Muscle of leg (tissue), 11 donors: Measurements from ENCODE around the gene CACNA1C. TPM values are rescaled to one million over a fixed set of nuclear protein-coding genes. Genes with fewer than 3 reads are reported as not detected.

Experiments
- DNase-seq: peaks from one replicate; pipeline ENCODE4 v3.0.0; 2013
- H3K27ac ChIP-seq: one replicate; pipeline ENCODE4 v1.5.1; 2013; ENCODE audit warnings: mild to moderate bottlenecking, low read length, control low read depth
- H3K27me3 ChIP-seq: one replicate; pipeline ENCODE4 v1.6.1; 2013; ENCODE audit warnings: low read length; ENCODE audit not compliant: control insufficient read depth, insufficient read depth
- H3K36me3 ChIP-seq: one replicate; pipeline ENCODE4 v1.6.1; 2013; ENCODE audit warnings: low read length; ENCODE audit not compliant: control insufficient read depth, insufficient read depth
- H3K4me1 ChIP-seq: one replicate; pipeline ENCODE4 v1.6.1; 2013; ENCODE audit warnings: low read length; ENCODE audit not compliant: control insufficient read depth, insufficient read depth
- H3K4me3 ChIP-seq: one replicate; pipeline ENCODE4 v1.5.1; 2013; ENCODE audit warnings: low read length, control low read depth
- H3K9me3 ChIP-seq: replicated peaks from 2 replicates; pipeline ENCODE4 v1.6.1; 2013; ENCODE audit warnings: low read depth, low read length; ENCODE audit not compliant: control insufficient read depth
- WGBS: methylation state at CpG from one replicate; pipeline ENCODE4 v1.1.5; 2013; ENCODE audit warnings: missing lambda C conversion rate; ENCODE audit not compliant: insufficient coverage; 5-methylcytosine and 5-hydroxymethylcytosine counted together
- polyA plus RNA-seq, 8 donors: library from polyadenylated mRNA; unstranded; fragments of 120-200 nt; gene quantifications; one replicate each; pipeline versions ENCODE4 v1.2.1 to v1.2.3, GENCODE V29; 2013; ENCODE audit warnings: inconsistent platforms in 1 of 8, low replicate concordance in 1 of 8; ENCODE audit not compliant: insufficient read length in 8 of 8, insufficient read depth in 1 of 8
- total RNA-seq: library from RNA; stranded (reverse); fragments of 120-200 nt; gene quantifications from one replicate; pipeline ENCODE4 v1.2.4, GENCODE V29; 2013

Gene CACNA1C
- total and polyA plus RNA-seq, 9 donors, result 1.9 to 4.3 (median 3.6) TPM

GRCh38 chr12:2456122-2456812, 403.5 kb downstream of the CACNA1C start:
- no peak overlapping the region for H3K27ac ChIP-seq
- H3K27me3 ChIP-seq, result peaks cover 2% of the 10 kb centered on the region
- no peaks in the 10 kb centered on the region for H3K36me3 ChIP-seq
- peaks cover 3% of the 10 kb centered on the region for H3K4me1 ChIP-seq
- H3K9me3 ChIP-seq, result no peaks in the 10 kb centered on the region
- 86% methylated on average over 9 of the region's 12 CpGs for WGBS
- no peak overlapping the region for H3K4me3 ChIP-seq
- DNase-seq, result no peak

DNA sequence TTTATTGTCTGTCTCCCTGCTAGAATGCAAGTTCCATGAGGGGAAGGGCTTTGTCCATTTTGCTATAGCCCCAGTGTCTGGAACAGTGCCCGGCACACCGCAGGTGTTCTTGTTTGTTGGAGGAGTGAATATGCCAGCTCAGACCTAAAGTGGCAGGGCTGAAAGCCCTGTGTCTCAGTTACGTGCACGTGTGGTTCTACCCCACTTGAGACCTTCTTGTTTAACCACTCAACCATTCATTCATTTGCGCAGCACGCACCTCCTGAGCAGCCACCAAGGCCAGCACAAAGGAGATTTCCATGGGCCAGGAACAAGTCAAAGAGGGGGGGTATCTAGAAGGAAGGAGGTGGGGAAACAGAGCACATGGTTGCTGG, 404.0 kb downstream of the CACNA1C start:
- peaks cover 3% of the 10 kb centered on the region for H3K4me1 ChIP-seq
- no peak overlapping the region for H3K27ac ChIP-seq
- no peak overlapping the region for H3K4me3 ChIP-seq
- 100% methylated on average over 1 of the region's 6 CpGs for WGBS
- no peaks in the 10 kb centered on the region for H3K36me3 ChIP-seq
- H3K9me3 ChIP-seq, result no peaks in the 10 kb centered on the region
- no peak for DNase-seq
- peaks cover 2% of the 10 kb centered on the region for H3K27me3 ChIP-seq

GRCh38 chr12:2457215-2457932, 404.6 kb downstream of the CACNA1C start:
- Histone ChIP-seq H3K27ac (no peak overlapping the region), H3K36me3 (no peaks in the 10 kb centered on the region), H3K4me3 (no peak overlapping the region), H3K4me1 (peaks cover 3% of the 10 kb centered on the region), H3K9me3 (no peaks in the 10 kb centered on the region), H3K27me3 (peaks cover 2% of the 10 kb centered on the region)
- WGBS, result 82% methylated on average over 11 of the region's 23 CpGs
- no peak for DNase-seq

- H3K27me3 ChIP-seq, result peaks cover 2% of the 10 kb centered on the region
- H3K36me3 ChIP-seq, result no peaks in the 10 kb centered on the region
- H3K4me3 ChIP-seq, result no peak overlapping the region
- 33% methylated on average over 1 of the region's 4 CpGs for WGBS
- H3K27ac ChIP-seq, result no peak overlapping the region
- DNase-seq, result peak; percentile 14
- no peaks in the 10 kb centered on the region for H3K9me3 ChIP-seq
- peaks cover 3% of the 10 kb centered on the region for H3K4me1 ChIP-seq
These were observed 405.2 kb downstream of the CACNA1C start for GRCh38 chr12:2457933-2458414.

- no peaks in the 10 kb centered on the region for H3K36me3 ChIP-seq
- WGBS, result 90% methylated on average over 10 of the region's 10 CpGs
These were observed 407.4 kb downstream of the CACNA1C start for GRCh38 chr12:2460051-2460670.

DNA sequence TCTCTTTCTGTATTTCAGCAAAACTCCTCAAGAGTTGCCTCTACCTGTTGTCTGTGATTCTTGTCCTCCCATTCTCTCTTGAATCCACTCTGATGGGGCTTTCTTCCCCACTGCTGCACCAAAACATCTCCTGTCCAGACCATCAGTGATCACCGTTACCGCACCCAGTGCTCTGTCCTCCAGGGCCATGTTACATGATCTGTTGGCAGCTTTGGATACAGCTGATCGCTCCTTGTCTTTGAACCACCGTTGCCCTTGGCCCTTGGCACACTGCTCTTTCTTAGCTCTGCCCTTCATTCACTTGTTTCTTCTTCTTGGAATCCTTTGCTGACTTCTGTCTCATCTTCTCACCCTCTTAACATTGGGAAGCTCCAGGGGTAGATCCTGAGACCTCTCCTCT, 408.3 kb downstream of the CACNA1C start:
- H3K27me3 ChIP-seq, result peaks cover 4% of the 10 kb centered on the region
- H3K4me3 ChIP-seq, result no peak overlapping the region
- H3K4me1 ChIP-seq, result peaks cover 3% of the 10 kb centered on the region
- H3K27ac ChIP-seq, result no peak overlapping the region
- no peaks in the 10 kb centered on the region for H3K36me3 ChIP-seq
- no peaks in the 10 kb centered on the region for H3K9me3 ChIP-seq
- no peak for DNase-seq
- 92% methylated on average over 3 of the region's 4 CpGs for WGBS

More at GRCh38 chr12:2460051-2460670, 407.4 kb downstream of the CACNA1C start:
- Histone ChIP-seq H3K4me3 (no peak overlapping the region), H3K9me3 (no peaks in the 10 kb centered on the region), H3K27me3 (peaks cover 2% of the 10 kb centered on the region), H3K27ac (no peak overlapping the region), H3K4me1 (peaks cover 3% of the 10 kb centered on the region)
- no peak for DNase-seq

DNA sequence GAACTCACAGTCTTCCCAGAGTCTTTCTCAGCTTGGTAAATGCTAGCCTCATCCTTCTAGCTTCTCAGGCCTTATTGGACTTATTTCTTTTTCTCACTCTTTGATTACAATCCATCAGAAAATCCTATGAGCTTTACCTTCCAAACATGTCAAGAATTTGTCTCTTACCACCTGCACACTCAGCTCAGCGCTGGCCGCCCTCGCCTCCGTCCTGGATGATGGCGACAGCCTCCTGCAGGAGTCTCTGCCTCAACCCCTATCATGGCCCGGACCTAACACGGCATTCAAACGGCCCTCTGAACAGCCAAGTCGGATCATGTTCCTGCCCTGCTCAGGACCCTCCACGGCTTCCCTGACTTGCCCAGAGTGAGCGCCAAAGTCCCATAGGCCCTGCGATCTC, 408.9 kb downstream of the CACNA1C start:
- WGBS, result 89% methylated on average over 12 of the region's 12 CpGs
- peaks cover 3% of the 10 kb centered on the region for H3K4me1 ChIP-seq
- DNase-seq, result no peak
- H3K9me3 ChIP-seq, result no peaks in the 10 kb centered on the region
- no peak overlapping the region for H3K27ac ChIP-seq
- H3K27me3 ChIP-seq, result peaks cover 2% of the 10 kb centered on the region
- no peak overlapping the region for H3K4me3 ChIP-seq
- no peaks in the 10 kb centered on the region for H3K36me3 ChIP-seq

GRCh38 chr12:2462087-2462486, 409.3 kb downstream of the CACNA1C start:
- Histone ChIP-seq H3K4me3 (no peak overlapping the region), H3K4me1 (peaks cover 3% of the 10 kb centered on the region), H3K27me3 (peaks cover 2% of the 10 kb centered on the region), H3K36me3 (no peaks in the 10 kb centered on the region), H3K27ac (no peak overlapping the region), H3K9me3 (no peaks in the 10 kb centered on the region)
- 95% methylated on average over 11 of the region's 14 CpGs for WGBS
- no peak for DNase-seq

- no peak for DNase-seq
- Histone ChIP-seq H3K4me3 (no peak overlapping the region), H3K36me3 (no peaks in the 10 kb centered on the region), H3K27ac (no peak overlapping the region), H3K27me3 (peaks cover 2% of the 10 kb centered on the region), H3K4me1 (no peaks in the 10 kb centered on the region), H3K9me3 (no peaks in the 10 kb centered on the region)
- WGBS, result no CpG with 5 or more reads among the region's 5 CpGs
These were observed 410.9 kb downstream of the CACNA1C start for GRCh38 chr12:2463719-2464118.

- Histone ChIP-seq H3K36me3 (no peaks in the 10 kb centered on the region), H3K27me3 (peaks cover 2% of the 10 kb centered on the region), H3K9me3 (no peaks in the 10 kb centered on the region), H3K4me1 (no peaks in the 10 kb centered on the region), H3K27ac (no peak overlapping the region), H3K4me3 (no peak overlapping the region)
- DNase-seq, result no peak
- 86% methylated on average over 8 of the region's 10 CpGs for WGBS
These were observed 412.9 kb downstream of the CACNA1C start for GRCh38 chr12:2465681-2466080.
